ENCODE results near the gene RNF187.

The RNF187 gene

DNA sequence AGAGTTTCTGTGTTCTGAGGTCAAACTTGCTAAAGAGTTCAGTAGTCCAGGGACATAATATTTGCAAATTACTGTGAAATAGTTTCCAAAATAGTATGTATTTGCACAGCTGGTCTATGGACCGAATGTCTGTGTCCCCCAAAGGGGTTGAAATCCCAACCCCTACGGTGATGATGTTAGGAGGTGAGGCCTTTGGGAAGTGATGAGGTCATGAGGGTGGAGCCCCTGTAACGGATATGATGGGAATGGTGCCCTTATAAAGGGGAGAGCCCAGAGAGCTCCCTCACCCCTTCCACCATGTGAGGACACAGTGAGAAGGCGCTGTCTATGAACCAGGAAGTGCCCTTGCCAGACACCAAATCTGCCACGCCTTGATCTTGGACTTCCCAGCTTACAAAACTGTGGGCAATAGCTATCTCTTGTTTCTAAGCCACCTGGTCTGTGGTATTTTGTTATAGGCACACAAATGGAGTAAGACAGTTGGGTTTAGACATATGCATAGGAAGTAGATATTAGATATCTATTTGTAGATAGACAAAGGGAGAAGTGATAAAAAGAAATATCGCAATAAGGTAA is 21.7 kb downstream of the RNF187 start:
- DNase-seq (ENCODE audit: low read depth in 1 of 2, low spot score in 1 of 2) = no peak

GRCh38 chr1:228510101-228510802 is 23.1 kb downstream of the RNF187 start:
- no peak for DNase-seq (ENCODE audit: low read depth in 1 of 2, low spot score in 1 of 2)

DNA sequence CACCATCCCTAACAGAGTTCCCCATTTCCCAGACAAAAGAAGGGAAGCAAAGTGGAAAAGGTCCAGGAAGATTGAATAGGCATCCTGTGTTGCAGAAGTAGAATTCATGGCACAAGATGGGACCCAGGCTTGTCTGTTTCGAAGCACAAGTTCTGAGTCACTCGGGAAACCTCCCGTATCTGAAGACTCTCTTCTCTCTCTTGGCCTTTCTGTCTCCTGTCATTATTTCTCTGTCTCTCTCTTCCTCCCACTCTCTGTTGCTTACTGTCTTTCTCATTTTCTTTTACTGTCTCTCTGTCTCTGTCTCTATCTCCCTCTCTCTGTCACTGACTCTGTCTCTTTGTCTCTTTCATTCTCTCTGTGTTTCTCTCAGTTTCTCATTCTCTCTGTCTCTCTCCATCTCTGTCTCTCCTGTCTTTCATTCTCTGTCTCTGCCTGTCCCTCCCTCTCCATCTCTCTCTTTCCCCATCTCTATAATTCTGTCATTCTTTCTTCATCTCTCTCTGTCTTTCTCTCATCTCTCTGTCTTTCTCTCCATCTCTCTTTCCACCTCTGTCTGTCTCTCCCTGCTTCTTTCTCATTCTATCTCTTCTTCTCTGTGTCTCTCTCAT is 23.7 kb downstream of the RNF187 start:
- no peak for DNase-seq (ENCODE audit: low read depth in 1 of 2, low spot score in 1 of 2)

- DNase-seq (ENCODE audit: low read depth in 1 of 2, low spot score in 1 of 2) = no peak
Measured at GRCh38 chr1:228511546-228512445, 24.6 kb downstream of the RNF187 start.

GRCh38 chr1:228512781-228513198 is 25.6 kb downstream of the RNF187 start:
- DNase-seq (ENCODE audit: low read depth in 1 of 2, low spot score in 1 of 2) = no peak

- DNase-seq (ENCODE audit: low read depth in 1 of 2, low spot score in 1 of 2) = no peak
Measured at GRCh38 chr1:228513236-228513900, 26.2 kb downstream of the RNF187 start.

GRCh38 chr1:228514421-228514820 is 27.2 kb downstream of the RNF187 start:
- no peak for DNase-seq (ENCODE audit: low read depth in 1 of 2, low spot score in 1 of 2)

GRCh38 chr1:228515200-228515834 is 28.1 kb downstream of the RNF187 start:
- DNase-seq (ENCODE audit: low read depth in 1 of 2, low spot score in 1 of 2) = no peak

GRCh38 chr1:228517655-228518054 is 30.5 kb downstream of the RNF187 start:
- no peak for DNase-seq (ENCODE audit: low read depth in 1 of 2, low spot score in 1 of 2)

GRCh38 chr1:228527596-228527995 is 40.4 kb downstream of the RNF187 start:
- no peak for DNase-seq (ENCODE audit: low read depth in 1 of 2, low spot score in 1 of 2)

- no peak for DNase-seq (ENCODE audit: low read depth in 1 of 2, low spot score in 1 of 2)
Measured at GRCh38 chr1:228528612-228529011, 41.4 kb downstream of the RNF187 start.

GRCh38 chr1:228530086-228530758 is 43.0 kb downstream of the RNF187 start:
- DNase-seq (ENCODE audit: low read depth in 1 of 2, low spot score in 1 of 2) = no peak

- DNase-seq (ENCODE audit: low read depth in 1 of 2, low spot score in 1 of 2) = no peak
Measured at GRCh38 chr1:228530951-228531731, 44.0 kb downstream of the RNF187 start.

DNA sequence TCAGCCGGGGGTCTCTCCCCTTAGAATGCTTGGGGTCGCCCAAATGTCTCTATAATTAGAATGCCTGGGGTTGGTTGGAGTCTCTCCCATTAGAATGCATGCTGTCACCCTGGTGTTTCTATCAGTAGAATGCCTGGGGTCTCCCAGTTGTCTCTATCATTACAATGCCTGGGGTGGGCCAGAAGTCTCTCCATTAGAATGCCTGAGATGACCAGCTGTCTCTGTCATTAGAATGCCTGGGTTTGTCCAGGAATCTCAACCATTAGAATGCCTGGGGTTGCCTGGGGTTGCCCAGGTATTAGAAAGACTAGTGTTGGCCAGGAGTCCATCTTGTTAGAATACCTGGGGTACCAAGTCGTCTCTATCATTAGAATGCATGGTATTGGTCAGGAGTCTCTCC is 51.6 kb downstream of the RNF187 start:
- no peak for DNase-seq (ENCODE audit: low read depth in 1 of 2, low spot score in 1 of 2)

- no peak for DNase-seq (ENCODE audit: low read depth in 1 of 2, low spot score in 1 of 2)
Measured at GRCh38 chr1:228540161-228540917, 53.2 kb downstream of the RNF187 start.

DNA sequence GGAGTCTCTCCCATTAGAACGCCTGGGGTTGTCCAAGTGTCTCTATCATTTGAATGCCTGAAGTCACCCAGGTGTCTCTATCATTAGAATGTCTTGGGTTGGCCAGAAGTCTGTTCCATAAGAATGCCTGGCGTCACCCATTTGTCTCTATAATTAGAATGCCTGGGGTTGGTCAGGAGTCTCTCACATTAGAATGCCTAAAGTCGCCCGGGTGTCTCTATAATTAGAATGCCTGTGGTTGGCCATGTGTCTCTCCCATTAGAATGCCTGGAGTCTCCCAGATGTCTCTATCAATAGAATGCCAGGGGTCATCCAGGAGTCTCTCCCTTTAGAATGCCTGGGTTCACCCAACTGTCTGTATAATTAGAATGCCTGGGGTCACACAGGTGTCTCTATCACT is 54.5 kb downstream of the RNF187 start:
- no peak for DNase-seq (ENCODE audit: low read depth in 1 of 2, low spot score in 1 of 2)

DNA sequence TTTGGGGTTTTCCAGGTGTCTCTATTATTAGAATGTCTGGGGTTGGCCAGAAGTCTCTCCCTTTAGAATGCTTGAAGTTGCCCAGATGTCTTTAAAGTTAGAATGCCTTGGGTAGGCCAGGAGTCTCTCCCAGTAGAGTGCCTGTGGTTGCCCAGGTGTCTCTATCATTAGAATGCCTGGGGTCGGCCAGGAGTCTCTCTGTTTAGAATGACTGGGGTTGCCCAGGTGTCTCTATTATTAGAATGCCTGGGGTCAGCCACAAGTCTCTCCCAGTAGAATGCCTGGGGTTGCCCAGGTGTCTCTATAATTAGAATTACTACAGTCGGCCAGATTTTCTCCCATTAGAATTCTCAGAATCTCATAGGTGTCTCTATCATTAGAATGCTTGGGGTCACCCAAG is 55.2 kb downstream of the RNF187 start:
- no peak for DNase-seq (ENCODE audit: low read depth in 1 of 2, low spot score in 1 of 2)

DNA sequence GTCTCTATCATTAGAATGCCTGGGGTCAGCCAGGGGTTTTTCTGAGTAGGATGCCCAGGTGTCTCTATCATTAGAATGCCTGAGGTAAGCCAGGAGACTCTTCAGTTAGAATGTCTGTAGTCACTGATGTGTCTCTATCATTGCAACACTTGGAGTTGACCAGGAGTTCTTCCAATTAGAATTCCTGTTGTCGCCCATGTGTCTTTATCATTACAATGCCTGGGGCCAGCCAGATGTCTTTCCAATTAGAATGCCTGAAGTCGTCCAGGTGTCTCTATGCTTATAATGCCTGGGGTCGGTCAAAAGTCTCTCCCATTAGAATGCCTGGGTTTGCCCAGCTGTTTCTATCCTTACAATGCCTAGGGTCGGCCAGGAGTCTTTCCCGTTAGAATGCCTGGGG is 55.8 kb downstream of the RNF187 start:
- no peak for DNase-seq (ENCODE audit: low read depth in 1 of 2, low spot score in 1 of 2)

GRCh38 chr1:228543396-228543795 is 56.2 kb downstream of the RNF187 start:
- no peak for DNase-seq (ENCODE audit: low read depth in 1 of 2, low spot score in 1 of 2)

All from activated T-helper 1 cell treated with anti-CD3 and anti-CD28 coated beads, Interleukin-2, amount 50 U/mL, for 16 hours (primary cell).